Endometrial microvascular endothelial cells (primary cell): ENCODE data around the gene TAOK2. TPM values are rescaled to one million over a fixed set of nuclear protein-coding genes. Genes with fewer than 3 reads are reported as not detected.

ENCODE experiments used
- in situ Hi-C: cut with HindIII; loops from 2 replicates; pipeline ENCODE4 v1.10.0; 2017; ENCODE audit warnings: low sequenced_read_pairs, low pct_unique_long_range_greater_than_20kb; ENCODE audit errors: inconsistent ontology term
- total RNA-seq: library from RNA; depleted of rRNA; stranded (reverse); fragments of >200 nt; gene quantifications from one replicate; pipeline ENCODE4 v1.2.3, GENCODE V29; 2015; ENCODE audit errors: inconsistent ontology term

The TAOK2 gene
- total RNA-seq, 1 donor from 2014 or later: 87.5 TPM

GRCh38 chr16:29995911-29996765 lies 22.5 kb downstream of the TAOK2 start, which contains the start of gene INO80E:
INO80E (plus strand) TSS chr16:29996241; CDS start chr16:29996311, 70 bp downstream.
- in situ Hi-C loops: no loop called here

- in situ Hi-C loops: no loop called here
Observed at GRCh38 chr16:29996766-29997250, 23.1 kb downstream of the TAOK2 start.

- in situ Hi-C loops: no loop called here
Observed at GRCh38 chr16:29999605-30000004, 25.9 kb downstream of the TAOK2 start.

GRCh38 chr16:30000735-30001631 lies 27.3 kb downstream of the TAOK2 start:
- in situ Hi-C loops: no loop called here

GRCh38 chr16:30002614-30003346 lies 29.1 kb downstream of the TAOK2 start:
- in situ Hi-C loops: no loop called here

GRCh38 chr16:30003670-30004423 lies 30.2 kb downstream of the TAOK2 start:
- in situ Hi-C loops: no loop called here

- in situ Hi-C loops: no loop called here
Observed at GRCh38 chr16:30004424-30004776, 30.7 kb downstream of the TAOK2 start.

- in situ Hi-C loops: no loop called here
Observed at GRCh38 chr16:30004811-30005242, 31.2 kb downstream of the TAOK2 start.

GRCh38 chr16:30005341-30006094 lies 31.9 kb downstream of the TAOK2 start:
- in situ Hi-C loops: no loop called here

GRCh38 chr16:30006095-30006473 lies 32.4 kb downstream of the TAOK2 start:
- in situ Hi-C loops: no loop called here

GRCh38 chr16:30006659-30007377 lies 33.1 kb downstream of the TAOK2 start:
- in situ Hi-C loops: no loop called here

- in situ Hi-C loops: no loop called here
Observed at GRCh38 chr16:30007378-30007895, 33.8 kb downstream of the TAOK2 start.

GRCh38 chr16:30009085-30009862 lies 35.6 kb downstream of the TAOK2 start:
- in situ Hi-C loops: no loop called here

- in situ Hi-C loops: no loop called here
Observed at GRCh38 chr16:30009990-30010843, 36.5 kb downstream of the TAOK2 start.
